GM12891 (cell line): ENCODE data around the gene AIMP1.

Source experiments
- PAX5 ChIP-seq: IDR thresholded peaks from 2 replicates; pipeline ENCODE4 v1.6.1; 2011; ENCODE audit warnings: low read length, moderate library complexity, mild to moderate bottlenecking; ENCODE audit not compliant: insufficient read depth, severe bottlenecking
- POLR2A ChIP-seq: IDR thresholded peaks from 2 replicates; pipeline ENCODE4 v1.6.1; 2011; ENCODE audit warnings: low read depth, low read length, control low read depth
- POLR2AphosphoS5 ChIP-seq: IDR thresholded peaks from 2 replicates; pipeline ENCODE4 v1.6.1; 2011; ENCODE audit warnings: low read depth, low read length, control low read depth
- POU2F2 ChIP-seq: IDR thresholded peaks from 2 replicates; pipeline ENCODE4 v1.6.1; 2011; ENCODE audit warnings: low read depth, mild to moderate bottlenecking, control low read depth, low read length, moderate library complexity
- TAF1 ChIP-seq: IDR thresholded peaks from 2 replicates; pipeline ENCODE4 v1.6.1; 2011; ENCODE audit warnings: low read depth, low read length, control low read depth

DNA sequence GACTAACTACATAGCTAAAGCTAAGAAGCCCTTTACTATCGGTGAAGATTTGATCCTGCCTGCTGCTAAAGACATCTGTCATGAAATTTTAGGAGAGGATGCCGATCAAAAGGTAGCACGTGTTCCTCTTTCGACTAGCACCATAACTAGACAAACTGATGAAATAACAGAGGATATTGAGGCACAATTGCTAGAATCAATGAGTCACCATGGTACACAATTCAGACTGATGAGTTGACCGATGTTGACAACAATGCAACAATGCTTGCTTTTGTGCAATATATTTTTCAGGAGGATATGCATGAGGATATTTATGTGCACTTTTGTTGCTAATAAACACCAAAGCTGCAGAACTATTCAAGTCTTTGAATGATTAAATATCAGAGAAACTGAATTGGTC is 24.7 kb upstream of the AIMP1 start:
- TF ChIP-seq TAF1 (no peak), POLR2AphosphoS5 (no peak), POLR2A (no peak), POU2F2 (no peak), PAX5 (no peak)
